Liver (tissue), 9 donors: ENCODE results near the gene CDT1. TPM values are rescaled to one million over a fixed set of nuclear protein-coding genes. Genes with fewer than 3 reads are reported as not detected.

ENCODE experiments used
- DNase-seq: peaks from one replicate; pipeline ENCODE4 v3.0.0-alpha.2; 2017; ENCODE audit warnings: low spot score
- H3K27ac ChIP-seq, 2 donors: one replicate each; pipeline ENCODE4 v1.7.0; 2013; ENCODE audit warnings: inconsistent platforms in 2 of 2, low read length in 2 of 2, control low read depth in 1 of 2, low read depth in 1 of 2, mild to moderate bottlenecking in 1 of 2
- H3K27me3 ChIP-seq, 4 donors: one replicate each; pipeline versions ENCODE4 v1.6.1 to v1.7.0; 2013; ENCODE audit warnings: low read length in 3 of 4, inconsistent platforms in 1 of 4, mild to moderate bottlenecking in 1 of 4, moderate library complexity in 1 of 4; ENCODE audit not compliant: control insufficient read depth in 4 of 4, insufficient read depth in 4 of 4
- H3K36me3 ChIP-seq, 4 donors: one replicate each; pipeline versions ENCODE4 v1.6.1 to v1.7.0; 2013; ENCODE audit warnings: low read length in 3 of 4, mild to moderate bottlenecking in 3 of 4, low read depth in 1 of 4, moderate library complexity in 1 of 4; ENCODE audit not compliant: control insufficient read depth in 4 of 4, insufficient read depth in 3 of 4
- H3K4me1 ChIP-seq, 4 donors: one replicate each; pipeline versions ENCODE4 v1.6.1 to v1.7.0; 2013; ENCODE audit warnings: low read length in 3 of 4, mild to moderate bottlenecking in 3 of 4, moderate library complexity in 1 of 4; ENCODE audit not compliant: control insufficient read depth in 4 of 4, insufficient read depth in 4 of 4
- H3K4me3 ChIP-seq, 3 donors: one replicate each; pipeline versions ENCODE4 v1.6.1 to v1.7.0; 2013; ENCODE audit warnings: low read length in 3 of 3, control low read depth in 1 of 3, low read depth in 1 of 3, mild to moderate bottlenecking in 1 of 3
- H3K9ac ChIP-seq, 2 donors: one replicate each; pipeline ENCODE4 v1.7.0; 2013; ENCODE audit warnings: low read length in 2 of 2, mild to moderate bottlenecking in 2 of 2, moderate library complexity in 2 of 2, control low read depth in 1 of 2, low read depth in 1 of 2
- H3K9me3 ChIP-seq, 4 donors: one replicate each; pipeline versions ENCODE4 v1.6.1 to v1.7.0; 2013; ENCODE audit warnings: low read length in 3 of 4; ENCODE audit not compliant: control insufficient read depth in 4 of 4
- ATF3 ChIP-seq: IDR thresholded peaks from 2 replicates; pipeline ENCODE4 v1.6.1; 2016; ENCODE audit warnings: antibody characterized with exemption
- CTCF ChIP-seq: fragments of 150-350 bp; IDR thresholded peaks from 2 replicates; pipeline ENCODE4 v1.5.1; 2017; ENCODE audit warnings: improper control_type of control experiment, low read depth, low read length; ENCODE audit not compliant: missing input control
- EGR1 ChIP-seq, 2 donors: IDR thresholded peaks; 2 replicates each; pipeline ENCODE4 v1.6.1; 2016 to 2018; ENCODE audit warnings: antibody characterized with exemption in 2 of 2, low read depth in 2 of 2
- FOXA1 ChIP-seq: IDR thresholded peaks from 2 replicates; pipeline ENCODE4 v1.6.1; 2016; ENCODE audit warnings: antibody characterized with exemption
- FOXA2 ChIP-seq: IDR thresholded peaks from 2 replicates; pipeline ENCODE4 v1.6.1; 2016; ENCODE audit warnings: antibody characterized with exemption
- GABPA ChIP-seq, 2 donors: IDR thresholded peaks in 1 of 2; conservative IDR thresholded peaks in 1 of 2; 2 replicates each; pipeline ENCODE4 v1.6.1; 2016; ENCODE audit warnings: antibody characterized with exemption in 2 of 2, mild to moderate bottlenecking in 1 of 2, moderate library complexity in 1 of 2
- HNF4A ChIP-seq, 2 donors: conservative IDR thresholded peaks; 2 replicates each; pipeline ENCODE4 v1.6.1; 2016; ENCODE audit warnings: antibody characterized with exemption in 2 of 2, mild to moderate bottlenecking in 2 of 2
- HNF4G ChIP-seq: IDR thresholded peaks from 2 replicates; pipeline ENCODE4 v1.6.1; 2016; ENCODE audit warnings: antibody characterized with exemption
- JUND ChIP-seq, 2 donors: IDR thresholded peaks; 2 replicates each; pipeline ENCODE4 v1.6.1; 2016; ENCODE audit warnings: antibody characterized with exemption in 2 of 2
- MAX ChIP-seq: IDR thresholded peaks from 2 replicates; pipeline ENCODE4 v1.6.1; 2016; ENCODE audit warnings: antibody characterized with exemption
- NR2F2 ChIP-seq: IDR thresholded peaks from 2 replicates; pipeline ENCODE4 v1.6.1; 2016; ENCODE audit warnings: antibody characterized with exemption
- RAD21 ChIP-seq, 2 donors: IDR thresholded peaks; 2 replicates each; pipeline ENCODE4 v1.6.1; 2016; ENCODE audit warnings: antibody characterized with exemption in 2 of 2, mild to moderate bottlenecking in 2 of 2
- REST ChIP-seq: IDR thresholded peaks from 2 replicates; pipeline ENCODE4 v1.6.1; 2016; ENCODE audit warnings: antibody characterized with exemption, mild to moderate bottlenecking
- RXRA ChIP-seq, 2 donors: IDR thresholded peaks; 2 replicates each; pipeline ENCODE4 v1.6.1; 2017 to 2018; ENCODE audit warnings: antibody characterized with exemption in 2 of 2, mild to moderate bottlenecking in 1 of 2
- SP1 ChIP-seq: IDR thresholded peaks from 2 replicates; pipeline ENCODE4 v1.6.1; 2018; ENCODE audit warnings: antibody characterized with exemption, mild to moderate bottlenecking
- TAF1 ChIP-seq: conservative IDR thresholded peaks from 2 replicates; pipeline ENCODE4 v1.6.1; 2016; ENCODE audit warnings: antibody characterized with exemption, mild to moderate bottlenecking
- YY1 ChIP-seq: IDR thresholded peaks from 2 replicates; pipeline ENCODE4 v1.6.1; 2016; ENCODE audit warnings: antibody characterized with exemption, mild to moderate bottlenecking
- ZBTB33 ChIP-seq: IDR thresholded peaks from 2 replicates; pipeline ENCODE4 v1.6.1; 2016; ENCODE audit warnings: antibody characterized with exemption
- WGBS: extraction: QIAGEN DNeasy Blood & Tissue Kit; methylation state at CpG from one replicate; pipeline ENCODE4 v1.1.7; 2013; 5-methylcytosine and 5-hydroxymethylcytosine counted together
- polyA plus RNA-seq, 2 donors: library from polyadenylated mRNA; stranded (reverse) in 1 of 2; unstranded in 1 of 2; fragments of 200-250 nt in 1 of 2; fragments of >200 nt in 1 of 2; fragmentation: Nextera tagmentation in 1 of 2; extraction: Ambion mirVana in 1 of 2; gene quantifications; one replicate each; pipeline versions ENCODE4 v1.2.1 to v1.2.3, GENCODE V29; 2013 to 2015
- total RNA-seq, 2 donors: library from RNA; depleted of rRNA; stranded (reverse); fragments of >200 nt; gene quantifications; one replicate each; pipeline ENCODE4 v1.2.3, GENCODE V29; 2014
- donor health status: healthy.
- donor health status: healthy.
- donor health status: healthy.
- donor health status: healthy.
- donor health status: healthy.

Gene CDT1
- total and polyA plus RNA-seq, 4 donors, result 0.08 to 37.6 (median 0.93) TPM

GRCh38 chr16:88758227-88758943 is 45.2 kb upstream of the CDT1 start:
- Histone ChIP-seq H3K9me3 (no peaks in the 10 kb centered on the region), H3K27me3 (no peaks in the 10 kb centered on the region), H3K4me3 (no peak overlapping the region), H3K4me1 (peaks cover 31 to 51% (median 45%) of the 10 kb centered on the region in 4 donors), H3K27ac (no peak overlapping the region), H3K9ac (no peak overlapping the region), H3K36me3 (peaks cover 0 to 3% (median 0%) of the 10 kb centered on the region in 4 donors)
- TF ChIP-seq RXRA (IDR thresholded peaks at IDR 0.05) (no peak), HNF4G (no peak), YY1 (no peak)
- 88% methylated on average over 13 of the region's 13 CpGs for WGBS
- no peak for DNase-seq

GRCh38 chr16:88758944-88759244 is 44.7 kb upstream of the CDT1 start:
- 59% methylated on average over 6 of the region's 6 CpGs for WGBS
- no peak for DNase-seq
- Histone ChIP-seq H3K4me3 (no peak overlapping the region), H3K9ac (no peak overlapping the region), H3K36me3 (peaks cover 0 to 3% (median 0%) of the 10 kb centered on the region in 4 donors), H3K27me3 (no peaks in the 10 kb centered on the region), H3K9me3 (no peaks in the 10 kb centered on the region), H3K4me1 (peaks cover 34 to 56% (median 50%) of the 10 kb centered on the region in 4 donors), H3K27ac (peak overlapping the region; percentile 58 to 83)
- TF ChIP-seq HNF4A (conservative IDR thresholded peaks at IDR 0.05) (no peak), EGR1 (IDR thresholded peaks at IDR 0.05; ENCODE audit: low read depth in 2 of 2) (no peak), RXRA (IDR thresholded peaks at IDR 0.05) (no peak), FOXA2 (no peak), FOXA1 (no peak), CTCF (no peak), REST (no peak), SP1 (no peak), RAD21 (IDR thresholded peaks at IDR 0.05) (no peak), GABPA (IDR thresholded peaks at IDR 0.05 in 1 of 2, conservative IDR thresholded peaks at IDR 0.05 in 1 of 2) (no peak), TAF1 (no peak), NR2F2 (no peak), JUND (IDR thresholded peaks at IDR 0.05) (no peak), ZBTB33 (no peak), YY1 (no peak), HNF4G (no peak), MAX (no peak), ATF3 (no peak)
